DOHH2 (cell line): Measurements from ENCODE around the gene INPP4A.

Experiments
- CTCF ChIP-seq: fragments of 200-600 bp; sonication (generic); IDR thresholded peaks from one replicate; pipeline ENCODE4 v1.5.1; 2014; ENCODE audit warnings: antibody characterized with exemption, mild to moderate bottlenecking, low read depth, low read length; ENCODE audit not compliant: poor library complexity, severe bottlenecking
- EZH2phosphoT487 ChIP-seq: fragments of 200-600 bp; sonication (generic); IDR thresholded peaks from 2 replicates; pipeline ENCODE4 v1.6.1; 2017; ENCODE audit warnings: borderline replicate concordance, mild to moderate bottlenecking, antibody characterized with exemption, low read length, moderate library complexity, mixed read lengths

- no peak for TF ChIP-seq CTCF
- TF ChIP-seq EZH2phosphoT487, result no peak
Observed at GRCh38 chr2:98474979-98475632, 30.4 kb downstream of the INPP4A start.
